NCI-H2081 (cell line): ENCODE measurements around the gene EGFR.
"Not testable (repeated sequence)": the region's sequence is repeated elsewhere in the genome, so short reads cannot be mapped to it uniquely, and the experiment has no call there.

Experiments
- DNase-seq, 2 experiments: peaks; one replicate each; lab custom pipeline; 2025; lab: John Stamatoyannopoulos, UW

The EGFR gene

DNA sequence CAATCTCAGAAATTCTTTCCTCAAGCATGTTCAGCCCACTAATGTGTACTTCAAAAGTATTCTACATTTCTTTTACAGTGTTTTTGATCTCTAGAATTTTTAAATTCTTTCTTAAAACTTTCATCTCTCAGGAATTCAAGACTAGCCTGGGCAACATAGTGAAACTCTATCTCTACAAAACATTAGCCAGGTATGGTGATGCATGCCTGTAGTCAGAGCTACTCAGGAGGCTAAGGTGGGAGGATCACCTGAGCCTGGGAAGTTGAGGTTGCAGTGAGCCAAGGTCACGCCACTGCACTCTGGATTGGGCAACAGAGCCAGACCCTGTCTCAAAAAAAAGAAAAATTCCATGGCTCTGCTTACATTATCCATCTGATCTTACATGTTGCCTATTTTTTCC, 5.0 kb upstream of the EGFR start:
- no peak for DNase-seq

DNA sequence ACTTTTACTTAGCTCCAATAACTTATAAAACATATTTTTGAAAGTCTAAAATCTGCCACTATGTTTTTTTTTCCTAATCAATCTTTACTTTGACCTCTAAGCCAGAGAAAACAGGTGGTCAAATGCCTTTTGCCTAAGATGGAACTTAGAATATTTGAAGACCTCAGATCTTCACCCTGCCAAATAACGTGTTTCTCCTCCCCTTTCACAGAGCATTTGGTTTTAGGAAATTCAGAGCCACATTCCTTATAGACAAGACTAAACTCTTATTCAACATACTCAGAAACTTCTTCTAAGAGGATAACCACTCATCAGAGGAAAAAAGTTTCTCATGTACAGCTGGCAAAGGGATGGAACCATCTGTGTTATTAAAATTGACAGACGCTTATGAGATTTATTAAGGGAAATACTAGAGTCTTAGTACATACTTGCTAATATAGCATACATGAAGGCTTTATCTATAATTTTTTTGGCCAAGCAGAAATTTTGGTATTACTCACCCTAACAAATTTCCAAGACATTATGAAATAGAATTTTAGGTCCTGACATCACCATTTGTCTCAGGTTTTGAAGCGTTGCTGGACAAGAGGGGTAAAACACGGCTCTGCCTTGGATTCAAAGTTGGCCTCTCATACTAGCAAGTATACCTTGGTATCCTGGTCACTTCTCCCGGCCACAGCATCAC, 2.6 kb upstream of the EGFR start:
- no peak for DNase-seq

DNA sequence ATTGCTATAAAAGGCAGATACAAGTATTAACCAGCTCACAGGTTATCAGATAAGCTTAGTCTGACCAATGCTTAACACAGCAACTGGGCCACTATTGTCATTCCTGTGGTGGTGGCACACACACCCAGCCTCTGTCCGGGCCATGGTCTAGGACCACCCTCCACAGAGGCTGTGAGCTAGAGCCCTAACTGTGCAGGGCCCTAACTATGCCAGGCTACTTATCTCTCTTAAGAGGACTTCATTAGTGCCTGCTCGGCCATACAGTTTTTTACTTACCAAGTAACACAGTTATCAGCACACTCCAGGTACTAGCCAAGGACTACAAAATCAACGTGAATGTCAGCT, 2.1 kb upstream of the EGFR start:
- DNase-seq: no peak

DNA sequence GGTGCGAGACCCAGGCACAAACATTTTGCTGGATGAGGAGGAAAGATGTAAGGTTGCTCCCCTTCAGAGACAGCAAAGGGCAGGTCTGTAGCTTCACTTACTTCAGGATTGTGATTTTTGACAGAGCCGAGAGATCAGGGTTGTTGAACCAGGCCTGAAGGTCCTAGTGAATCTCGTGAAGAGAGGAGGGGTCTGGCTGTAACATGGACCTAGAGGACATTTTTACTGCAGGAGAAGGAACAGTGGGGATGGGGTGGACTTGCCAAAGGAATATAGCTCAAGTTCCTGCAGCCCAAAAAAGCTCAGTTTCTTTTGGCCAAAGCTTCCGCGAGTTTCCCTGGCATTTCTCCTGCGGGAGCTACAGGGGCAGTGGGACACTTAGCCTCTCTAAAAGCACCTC, 976 bp upstream of the EGFR start:
- no peak for DNase-seq

DNA sequence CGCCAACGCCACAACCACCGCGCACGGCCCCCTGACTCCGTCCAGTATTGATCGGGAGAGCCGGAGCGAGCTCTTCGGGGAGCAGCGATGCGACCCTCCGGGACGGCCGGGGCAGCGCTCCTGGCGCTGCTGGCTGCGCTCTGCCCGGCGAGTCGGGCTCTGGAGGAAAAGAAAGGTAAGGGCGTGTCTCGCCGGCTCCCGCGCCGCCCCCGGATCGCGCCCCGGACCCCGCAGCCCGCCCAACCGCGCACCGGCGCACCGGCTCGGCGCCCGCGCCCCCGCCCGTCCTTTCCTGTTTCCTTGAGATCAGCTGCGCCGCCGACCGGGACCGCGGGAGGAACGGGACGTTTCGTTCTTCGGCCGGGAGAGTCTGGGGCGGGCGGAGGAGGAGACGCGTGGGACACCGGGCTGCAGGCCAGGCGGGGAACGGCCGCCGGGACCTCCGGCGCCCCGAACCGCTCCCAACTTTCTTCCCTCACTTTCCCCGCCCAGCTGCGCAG, 424 bp downstream of the EGFR start:
- DNase-seq: no peak

DNA sequence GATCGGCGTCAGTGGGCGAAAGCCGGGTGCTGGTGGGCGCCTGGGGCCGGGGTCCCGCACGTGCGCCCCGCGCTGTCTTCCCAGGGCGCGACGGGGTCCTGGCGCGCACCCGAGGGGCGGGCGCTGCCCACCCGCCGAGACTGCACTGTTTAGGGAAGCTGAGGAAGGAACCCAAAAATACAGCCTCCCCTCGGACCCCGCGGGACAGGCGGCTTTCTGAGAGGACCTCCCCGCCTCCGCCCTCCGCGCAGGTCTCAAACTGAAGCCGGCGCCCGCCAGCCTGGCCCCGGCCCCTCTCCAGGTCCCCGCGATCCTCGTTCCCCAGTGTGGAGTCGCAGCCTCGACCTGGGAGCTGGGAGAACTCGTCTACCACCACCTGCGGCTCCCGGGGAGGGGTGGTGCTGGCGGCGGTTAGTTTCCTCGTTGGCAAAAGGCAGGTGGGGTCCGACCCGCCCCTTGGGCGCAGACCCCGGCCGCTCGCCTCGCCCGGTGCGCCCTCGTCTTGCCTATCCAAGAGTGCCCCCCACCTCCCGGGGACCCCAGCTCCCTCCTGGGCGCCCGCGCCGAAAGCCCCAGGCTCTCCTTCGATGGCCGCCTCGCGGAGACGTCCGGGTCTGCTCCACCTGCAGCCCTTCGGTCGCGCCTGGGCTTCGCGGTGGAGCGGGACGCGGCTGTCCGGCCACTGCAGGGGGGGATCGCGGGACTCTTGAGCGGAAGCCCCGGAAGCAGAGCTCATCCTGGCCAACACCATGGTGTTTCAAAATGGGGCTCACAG, 1.1 kb downstream of the EGFR start:
- DNase-seq: no peak

DNA sequence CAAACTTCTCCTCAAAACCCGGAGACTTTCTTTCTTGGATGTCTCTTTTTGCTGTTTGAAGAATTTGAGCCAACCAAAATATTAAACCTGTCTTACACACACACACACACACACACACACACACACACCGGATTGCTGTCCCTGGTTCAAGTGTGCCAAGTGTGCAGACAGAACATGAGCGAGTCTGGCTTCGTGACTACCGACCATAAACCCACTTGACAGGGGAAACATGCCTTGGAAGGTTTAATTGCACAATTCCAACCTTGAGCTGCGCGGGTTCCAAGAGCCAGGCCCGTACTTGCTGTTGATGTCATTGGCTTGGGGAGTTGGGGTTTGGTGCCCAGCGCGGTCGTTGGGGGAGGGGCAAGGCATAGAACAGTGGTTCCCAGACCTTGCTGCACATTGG, 1.7 kb downstream of the EGFR start:
- DNase-seq: no peak

DNA sequence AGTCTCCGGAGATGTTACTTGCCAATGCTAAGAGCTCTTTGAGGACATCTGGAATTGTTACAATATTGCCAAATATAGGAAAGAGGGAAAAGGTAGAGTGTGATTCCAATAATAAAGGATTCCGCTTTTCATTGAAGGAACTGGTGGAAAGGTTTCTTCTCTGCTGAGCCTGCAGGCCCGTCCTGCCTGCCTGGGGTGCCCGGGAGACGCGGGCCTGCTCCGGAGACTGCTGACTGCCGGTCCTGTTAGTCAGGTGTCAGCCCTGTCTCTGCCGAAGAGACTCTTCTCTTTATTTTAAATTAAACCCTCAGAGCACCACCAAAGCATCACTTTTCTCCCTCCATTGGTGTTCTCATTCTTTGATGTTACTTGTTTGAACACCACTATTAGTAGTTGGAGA, 2.2 kb downstream of the EGFR start:
- no peak for DNase-seq

DNA sequence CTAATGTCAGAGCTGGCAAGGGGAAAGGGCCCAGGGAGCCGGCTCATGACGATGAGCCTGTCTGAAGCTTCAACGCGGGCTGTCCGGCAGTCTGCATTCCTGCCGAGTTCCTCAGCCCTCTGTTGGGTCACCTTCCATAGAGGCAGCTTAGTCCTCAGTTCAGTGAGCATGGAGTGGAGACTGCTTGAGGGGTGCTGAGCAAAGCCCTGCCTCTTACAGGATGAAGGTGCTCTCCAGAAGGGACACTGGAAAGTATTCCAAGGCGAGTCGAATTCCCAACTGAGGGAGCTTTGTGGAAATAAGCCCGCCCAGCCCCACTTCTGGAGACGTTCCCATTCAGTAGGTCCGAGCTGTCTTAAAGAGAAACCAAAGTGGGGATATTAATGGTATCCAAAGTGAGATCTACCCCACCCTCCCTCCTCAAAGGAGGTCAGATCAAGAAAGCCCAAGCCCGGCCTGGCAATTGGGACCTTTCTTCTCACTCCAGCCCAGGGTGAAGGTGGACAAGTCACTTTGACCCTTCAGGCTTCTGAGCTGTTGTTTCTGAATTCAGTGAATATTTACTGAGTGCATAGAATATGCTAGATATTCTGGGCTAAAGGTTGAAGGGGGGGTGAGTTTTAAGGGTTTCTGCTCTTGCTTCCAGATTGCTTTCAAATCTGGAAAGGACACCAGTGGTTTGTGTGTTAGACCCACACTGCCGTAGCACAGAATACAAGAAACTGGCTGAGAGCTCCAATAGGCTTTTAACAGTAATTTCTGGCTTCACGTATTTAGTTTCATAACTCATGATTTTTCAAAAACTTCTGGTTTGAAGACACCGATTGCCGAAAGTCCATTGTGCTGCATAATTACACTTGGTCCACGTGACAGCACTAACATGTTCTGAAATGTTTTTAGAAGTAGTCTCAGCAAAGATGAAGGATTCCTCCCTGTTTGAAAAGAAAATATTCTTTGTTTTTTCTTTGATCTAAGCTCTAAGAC, 3.5 kb downstream of the EGFR start:
- DNase-seq: no peak

DNA sequence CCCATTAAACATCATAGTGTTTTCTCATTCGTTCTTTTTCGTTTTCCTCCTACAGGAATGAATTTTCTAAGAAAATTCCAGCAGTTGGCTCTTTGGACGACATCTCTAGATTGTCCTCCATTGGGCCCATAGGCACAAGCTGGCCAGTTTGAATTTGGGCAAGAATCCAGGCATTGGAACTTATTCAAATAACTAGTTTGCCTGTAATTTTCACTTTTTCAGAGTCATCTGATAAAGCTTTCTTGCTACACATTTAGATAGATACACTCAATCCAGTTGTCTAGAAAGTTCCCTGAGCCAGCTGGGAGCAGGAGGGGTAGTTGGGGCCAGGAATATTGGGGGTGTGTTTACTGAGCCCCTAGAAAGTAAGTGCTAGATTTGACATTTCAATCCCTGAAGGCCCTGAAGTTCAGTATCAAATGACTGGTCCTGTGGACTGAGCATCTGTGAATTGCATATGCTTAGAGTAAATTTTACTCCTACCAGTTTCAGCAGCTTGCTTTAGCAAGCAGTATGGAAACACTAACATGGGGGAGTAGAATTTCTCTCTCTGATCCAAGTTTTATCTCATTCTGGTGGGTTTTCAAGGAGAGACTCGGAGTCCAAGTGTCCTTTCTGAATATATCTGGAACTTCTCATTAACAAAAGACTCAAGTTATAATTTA, 5.2 kb downstream of the EGFR start:
- DNase-seq: no peak

DNA sequence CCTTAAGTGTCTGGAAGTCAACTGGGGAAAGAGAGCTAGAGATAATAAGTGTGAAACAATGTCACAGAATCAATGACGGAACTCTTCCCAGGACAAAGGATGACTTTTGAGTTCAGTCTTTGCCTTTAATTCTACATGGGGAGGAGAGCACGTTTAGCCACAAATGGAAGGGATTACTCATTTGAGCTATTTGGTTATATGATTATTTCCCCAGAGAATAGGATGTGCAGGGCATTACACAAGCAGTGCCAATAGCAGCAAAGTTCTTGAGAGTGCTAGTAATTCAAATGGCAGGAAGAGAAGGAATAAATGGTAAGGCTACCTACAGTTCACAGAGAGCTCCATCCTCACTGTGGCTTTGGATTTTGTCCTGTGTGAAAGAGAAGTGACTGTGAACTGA, 6.0 kb downstream of the EGFR start:
- DNase-seq: no peak

DNA sequence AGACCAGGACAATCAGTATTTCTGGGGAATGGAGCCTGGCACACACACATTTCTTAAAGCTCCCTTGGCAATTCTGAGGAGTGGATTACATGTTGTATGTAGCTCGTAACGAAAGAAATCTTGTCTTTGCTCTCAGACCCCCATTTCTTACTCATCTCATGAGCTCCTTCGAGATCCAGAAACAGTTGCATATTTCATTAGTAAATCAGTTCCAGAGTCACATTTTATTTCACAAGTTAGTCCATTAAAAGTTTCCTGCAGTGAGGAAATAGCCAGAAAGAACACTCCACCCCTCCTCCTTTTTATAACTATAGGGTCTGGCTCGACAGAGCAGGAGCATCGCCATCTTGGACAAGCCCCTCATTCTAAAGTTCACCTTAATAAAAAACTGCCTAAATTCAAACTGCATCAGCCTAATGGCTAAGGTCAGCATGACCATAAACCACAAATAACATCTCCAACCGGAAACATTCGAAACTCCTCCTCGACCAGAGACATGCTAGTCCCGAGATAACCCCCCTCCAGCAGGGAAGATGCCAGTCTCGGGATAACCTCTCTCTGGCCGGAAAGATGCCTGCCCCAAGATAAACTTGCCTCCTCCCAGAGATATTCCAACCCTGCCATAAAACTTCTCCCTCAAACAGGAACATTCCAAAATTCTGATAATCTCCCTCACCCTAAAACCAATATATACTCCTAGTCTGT, 7.4 kb downstream of the EGFR start:
- no peak for DNase-seq

DNA sequence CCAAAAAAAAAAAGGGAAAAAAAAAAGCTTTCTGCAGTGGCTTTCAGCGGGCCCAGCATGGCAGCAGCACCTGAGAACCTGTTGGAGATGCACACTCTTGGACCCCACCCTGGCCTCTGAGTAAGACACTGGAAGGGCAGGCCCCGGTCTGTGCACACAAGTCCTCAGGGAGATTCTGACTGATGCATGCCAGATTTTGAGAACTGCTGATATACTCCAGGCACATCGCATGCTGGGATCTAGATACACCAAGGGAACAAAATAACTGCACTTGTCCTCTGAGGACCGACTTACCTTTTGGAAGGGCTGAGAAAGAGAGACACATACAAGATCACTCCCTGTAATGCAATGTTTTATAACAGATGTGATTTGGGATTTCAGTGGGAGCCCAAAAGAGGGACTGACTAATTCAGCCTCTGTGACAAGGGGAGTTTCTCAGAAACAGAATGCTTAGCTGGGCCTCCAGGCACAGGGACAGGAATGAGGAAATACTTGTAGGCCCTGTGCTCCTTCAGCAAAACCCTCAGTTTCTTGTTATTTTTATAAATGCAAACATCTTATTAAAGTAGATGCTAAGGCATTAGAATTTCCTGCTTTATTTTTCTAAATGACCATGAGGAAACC, 8.2 kb downstream of the EGFR start:
- no peak for DNase-seq

DNA sequence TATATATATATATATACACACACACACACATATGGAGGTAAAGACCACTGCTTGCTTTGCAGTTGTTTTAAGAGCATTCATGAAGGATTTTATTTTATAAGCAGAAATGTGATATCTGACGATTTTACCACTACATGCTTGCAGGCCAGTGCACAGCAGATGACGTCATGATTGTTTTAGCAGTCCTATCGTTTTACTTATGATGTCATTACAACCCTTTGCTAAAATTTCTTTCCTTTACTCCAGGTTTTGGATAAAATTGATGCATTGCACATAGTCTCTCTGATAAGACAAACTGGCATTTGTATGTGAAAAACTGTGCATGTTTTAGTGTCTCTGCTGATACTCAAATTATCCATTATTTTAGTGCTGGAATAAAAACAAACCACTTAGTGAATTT, 9.2 kb downstream of the EGFR start:
- no peak for DNase-seq

DNA sequence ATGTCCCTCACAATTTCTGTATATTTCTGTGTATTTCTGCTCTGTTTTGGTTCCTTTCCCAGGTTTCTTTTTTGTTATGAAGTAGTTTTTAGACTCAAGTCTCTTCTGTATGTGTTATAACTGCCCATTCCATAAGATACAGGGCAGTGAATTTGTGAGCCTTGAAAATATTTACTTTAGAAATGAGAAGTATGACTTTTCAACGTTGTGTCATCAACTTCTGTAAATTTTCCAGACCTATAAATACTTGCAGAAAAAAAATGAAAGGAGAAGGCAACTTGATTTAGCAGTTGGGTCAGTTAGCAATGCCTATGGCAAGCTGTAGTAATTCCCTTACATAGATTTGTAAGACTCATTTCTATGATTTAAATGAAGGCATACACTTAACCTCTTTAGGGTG, 11.5 kb downstream of the EGFR start:
- no peak for DNase-seq

DNA sequence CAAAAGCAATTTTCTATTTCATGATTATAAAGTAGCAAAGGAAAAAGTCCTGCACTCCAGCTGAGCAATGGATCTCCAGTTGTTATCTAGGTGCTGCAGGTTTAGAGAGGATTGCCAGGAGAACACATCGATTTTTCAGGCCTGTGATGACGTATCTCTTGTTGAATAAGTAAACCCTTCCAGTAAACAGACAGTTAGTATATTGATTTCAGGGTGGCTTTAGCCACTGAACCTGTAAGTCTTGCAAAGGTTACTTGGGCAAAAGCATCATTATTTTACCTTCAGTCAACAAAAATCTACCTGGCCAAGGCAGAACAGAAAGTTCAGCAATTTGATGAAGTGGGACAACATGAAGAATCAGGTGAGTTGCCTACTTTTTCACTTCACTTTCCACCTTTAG, 12.3 kb downstream of the EGFR start:
- DNase-seq: no peak

DNA sequence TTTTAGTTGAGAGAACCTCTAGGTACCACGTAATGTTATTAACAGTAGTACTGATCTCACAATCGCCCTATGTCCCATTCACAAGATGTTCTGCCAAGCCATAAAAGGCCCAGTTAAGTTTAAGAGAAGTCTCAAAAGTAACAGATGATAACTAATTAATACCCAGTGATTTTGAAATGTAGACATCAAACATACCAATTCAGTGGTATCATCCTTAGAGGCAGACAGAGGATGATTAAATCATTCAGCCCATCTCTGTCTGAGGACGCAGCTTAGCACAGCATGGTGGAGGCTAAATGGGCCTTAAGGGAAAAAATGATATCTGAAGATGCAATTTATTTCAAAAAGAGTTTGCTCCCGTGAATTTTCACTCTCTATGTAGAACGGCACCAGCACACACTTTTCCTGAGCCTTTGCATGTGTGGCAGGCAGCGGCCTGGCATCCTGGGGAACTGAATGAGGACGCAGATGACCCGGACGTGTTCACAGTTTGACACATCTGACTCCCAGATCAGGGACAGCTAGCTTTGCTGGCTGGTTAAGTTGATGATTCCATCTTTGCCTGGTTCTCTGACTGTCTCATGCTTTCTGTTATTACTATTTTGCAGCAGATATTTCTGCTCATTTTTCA, 13.4 kb downstream of the EGFR start:
- DNase-seq: no peak

DNA sequence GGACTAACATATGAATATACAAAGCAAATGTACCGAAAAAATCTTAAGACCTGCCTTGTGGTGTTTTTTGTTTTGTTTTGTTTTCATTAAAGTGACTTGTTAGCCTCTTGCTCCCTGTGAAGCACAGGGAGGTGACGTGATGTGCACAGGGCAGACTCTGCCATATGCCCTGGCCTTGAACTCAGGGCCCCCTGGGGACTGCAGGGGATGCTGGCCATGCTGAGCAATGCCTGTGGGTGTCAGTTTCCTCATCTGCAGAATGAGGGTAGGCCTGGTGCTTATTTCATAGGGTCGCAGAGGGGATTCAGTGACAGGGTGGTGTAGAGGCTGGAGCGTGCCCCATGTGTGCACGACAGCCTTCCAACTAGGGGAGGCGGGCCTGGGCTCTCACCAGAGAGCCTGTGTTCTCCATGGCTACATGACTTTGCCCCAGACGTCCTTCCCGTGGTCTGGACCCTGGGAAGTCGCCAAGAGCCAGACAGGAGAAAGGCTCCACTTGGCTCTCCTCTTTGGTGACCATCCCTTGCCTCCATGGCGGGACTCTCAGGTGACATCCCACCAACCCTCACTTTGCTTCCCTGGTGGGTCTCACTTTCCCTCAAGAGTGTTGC, 14.5 kb downstream of the EGFR start:
- no peak for DNase-seq

DNA sequence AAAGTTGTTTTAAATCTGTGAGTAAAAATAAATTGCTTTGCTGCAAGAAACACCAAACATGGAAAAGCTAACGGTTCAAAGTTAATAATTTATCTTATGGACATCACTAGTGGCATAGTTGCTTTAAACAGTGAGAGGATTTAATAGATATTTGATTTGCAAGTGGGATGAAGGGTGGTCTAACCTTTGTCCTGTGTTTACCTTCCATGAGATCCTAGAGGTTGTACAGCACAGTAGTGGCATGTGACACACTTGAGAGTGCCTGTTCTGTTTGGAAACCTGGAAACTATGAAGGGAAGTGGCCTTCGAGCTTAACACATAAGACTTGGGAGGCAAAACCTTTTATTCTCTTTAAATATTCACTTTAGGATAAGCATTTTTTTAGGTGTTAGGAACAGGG, 16.0 kb downstream of the EGFR start:
- DNase-seq: no peak

DNA sequence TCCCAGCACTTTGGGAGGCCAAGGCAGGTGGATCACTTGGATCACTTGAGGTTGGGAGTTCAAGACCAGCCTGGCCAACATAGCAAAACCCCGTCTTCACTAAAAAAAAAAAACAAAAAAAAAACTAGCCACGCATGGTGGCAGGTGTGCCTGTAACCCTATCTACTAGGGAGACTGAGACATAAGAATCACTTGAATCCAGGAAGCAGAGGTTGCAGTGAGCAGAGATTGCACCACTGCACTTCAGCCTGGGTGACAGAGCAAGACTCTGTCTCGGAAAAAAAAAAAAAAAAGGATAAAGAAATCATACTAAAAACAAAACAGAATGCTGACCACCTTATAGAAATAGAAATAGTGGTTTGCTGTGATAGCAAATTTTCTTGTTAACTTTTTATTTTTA, 16.6 kb downstream of the EGFR start:
- DNase-seq: not testable (repeated sequence)
